ENCODE measurements around the gene TTC28. TPM values are rescaled to one million over a fixed set of nuclear protein-coding genes. Genes with fewer than 3 reads are reported as not detected.

The TTC28 gene
- total and polyA plus RNA-seq, 8 donors, result 2.2 to 18.6 (median 11.5) TPM

GRCh38 chr22:28379951-28380350 lies 299.7 kb downstream of the TTC28 start:
- FAIRE-seq (no peak), ATAC-seq (no peak), DNase-seq (no peak)
- no peaks in the 10 kb centered on the region for H3K9me3 ChIP-seq
- intact Hi-C loops (cut with DNase I), result no loop called here
- 73 to 83% methylated on average over 4 of the region's 4 CpGs for WGBS, 2 donors
- no peaks in the 10 kb centered on the region for H3K27me3 ChIP-seq
- TF ChIP-seq CTCF (IDR thresholded peaks at IDR 0.05), result no peak
- no peaks in the 10 kb centered on the region for H3K36me3 ChIP-seq
- no peak overlapping the region for H3K4me3 ChIP-seq
- H3K4me1 ChIP-seq, result peaks cover 0 to 10% (median 0%) of the 10 kb centered on the region in 3 donors
- no peak overlapping the region for H3K27ac ChIP-seq

DNA sequence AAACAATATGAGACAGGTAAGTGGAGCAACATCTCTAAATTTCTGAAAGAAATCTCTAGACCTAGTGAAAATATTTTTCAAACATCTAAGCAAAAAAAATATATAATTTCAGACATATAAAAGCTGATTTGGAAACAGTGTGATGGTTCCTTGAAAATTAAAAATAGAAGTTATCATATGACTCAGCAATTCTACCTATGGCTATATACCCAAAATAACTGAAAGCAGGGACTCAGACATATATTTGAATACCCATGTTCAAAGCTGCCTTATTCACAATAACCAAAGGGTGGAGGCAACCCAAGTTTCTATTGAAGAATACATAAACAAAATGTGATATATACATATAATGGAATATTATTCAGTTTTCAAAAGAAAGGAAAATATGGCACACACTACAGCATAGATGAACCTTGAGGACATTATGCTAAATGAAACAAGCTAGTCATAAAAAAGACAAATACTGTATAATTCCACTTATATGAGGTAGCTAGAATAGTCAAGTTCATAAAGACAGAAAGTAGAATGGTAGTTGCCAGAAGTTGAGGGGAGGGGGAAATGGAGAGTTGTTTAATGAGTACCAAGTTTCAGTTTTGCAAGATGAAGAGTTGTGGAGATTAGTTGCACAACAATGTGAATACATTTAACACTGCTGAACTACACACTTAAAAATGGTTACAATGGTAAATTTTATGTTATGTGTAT lies 300.4 kb downstream of the TTC28 start:
- Histone ChIP-seq H3K36me3 (no peaks in the 10 kb centered on the region), H3K27ac (no peak overlapping the region), H3K4me3 (no peak overlapping the region), H3K9me3 (no peaks in the 10 kb centered on the region), H3K27me3 (no peaks in the 10 kb centered on the region), H3K4me1 (peaks cover 0 to 10% (median 0%) of the 10 kb centered on the region in 3 donors)
- FAIRE-seq (no peak), DNase-seq (no peak), ATAC-seq (peak in 2 of 4 donors; percentile 26 to 44)
- intact Hi-C loops (cut with DNase I), result no loop called here
- TF ChIP-seq CTCF (IDR thresholded peaks at IDR 0.05), result no peak

DNA sequence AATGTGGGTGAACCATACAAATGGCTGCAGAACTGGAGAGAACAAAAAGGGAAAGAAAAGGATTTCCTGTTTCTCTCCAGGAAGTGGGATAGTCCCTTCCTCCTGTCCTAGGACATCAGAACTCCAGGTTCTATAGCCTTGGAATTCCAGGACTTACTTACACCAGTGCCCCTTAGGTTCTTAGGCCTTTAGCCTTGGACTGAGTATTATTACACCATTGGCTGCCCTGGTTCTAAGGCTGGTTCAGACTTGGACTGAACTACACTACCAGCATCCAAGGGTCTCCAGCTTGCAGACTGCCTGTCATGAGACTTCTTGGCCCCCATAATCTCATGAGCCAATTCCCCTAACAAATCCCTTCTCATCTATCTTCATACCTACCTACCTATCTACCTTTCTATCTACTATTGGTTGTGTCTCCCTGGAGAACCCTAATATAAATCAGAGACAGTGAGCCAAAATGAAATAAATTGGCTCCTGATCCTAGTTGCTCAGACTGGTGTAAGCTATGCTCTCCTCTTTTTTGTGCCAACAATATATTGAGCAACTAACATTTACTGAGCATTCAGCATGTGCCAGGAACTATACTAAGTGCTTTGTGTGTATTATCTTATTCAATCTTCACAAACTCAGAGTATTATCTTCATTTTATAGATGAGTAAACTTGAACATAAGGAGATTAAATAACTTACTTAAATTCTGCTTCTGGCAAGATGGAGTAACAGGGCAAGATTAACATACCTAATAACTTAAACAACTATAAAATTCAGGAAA lies 303.7 kb downstream of the TTC28 start:
- Histone ChIP-seq H3K9me3 (no peaks in the 10 kb centered on the region), H3K4me3 (no peak overlapping the region), H3K4me1 (peaks cover 0 to 17% (median 0%) of the 10 kb centered on the region in 3 donors), H3K27ac (no peak overlapping the region), H3K36me3 (no peaks in the 10 kb centered on the region), H3K27me3 (no peaks in the 10 kb centered on the region)
- no peak for TF ChIP-seq CTCF (IDR thresholded peaks at IDR 0.05)
- FAIRE-seq (no peak), ATAC-seq (peak in 3 of 4 donors; percentile 39 to 63 (median 53)), DNase-seq (no peak)
- intact Hi-C loops (cut with DNase I), result no loop called here

DNA sequence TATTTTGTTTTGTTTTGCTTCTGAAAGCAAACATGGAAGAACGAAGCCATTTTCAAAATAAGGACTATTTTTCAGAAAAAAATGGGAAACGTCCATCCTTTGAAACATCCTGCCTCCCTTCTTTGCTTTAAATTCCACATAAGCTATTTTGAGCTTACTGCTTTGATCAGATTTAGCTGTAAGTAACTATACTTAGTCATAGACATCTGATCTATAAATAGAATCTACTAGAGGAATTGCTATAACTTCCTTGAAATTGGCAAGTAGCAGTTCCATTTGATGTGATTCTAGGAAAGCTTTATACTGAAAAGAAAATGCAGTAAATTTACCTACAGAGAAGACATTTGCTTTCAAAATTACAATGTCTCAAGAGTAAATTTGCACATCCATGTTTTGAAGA lies 305.8 kb downstream of the TTC28 start:
- intact Hi-C loops (cut with DNase I), result no loop called here
- DNase-seq (no peak), FAIRE-seq (no peak), ATAC-seq (peak in 1 of 4 donors; percentile 33)
- no peaks in the 10 kb centered on the region for H3K36me3 ChIP-seq
- no peak overlapping the region for H3K27ac ChIP-seq
- no peak for TF ChIP-seq CTCF (IDR thresholded peaks at IDR 0.05)
- peaks cover 0 to 8% (median 0%) of the 10 kb centered on the region in 3 donors for H3K4me1 ChIP-seq
- 62 to 77% methylated on average over 2 of the region's 2 CpGs for WGBS, 2 donors
- no peaks in the 10 kb centered on the region for H3K9me3 ChIP-seq
- H3K4me3 ChIP-seq, result no peak overlapping the region
- H3K27me3 ChIP-seq, result no peaks in the 10 kb centered on the region

GRCh38 chr22:28369854-28370253 lies 309.8 kb downstream of the TTC28 start:
- intact Hi-C loops (cut with DNase I), result no loop called here
- DNase-seq, result no peak
- no peaks in the 10 kb centered on the region for H3K9me3 ChIP-seq
- no peak for TF ChIP-seq CTCF (IDR thresholded peaks at IDR 0.05)
- H3K4me1 ChIP-seq, result peaks cover 0 to 7% (median 0%) of the 10 kb centered on the region in 3 donors
- no peak for FAIRE-seq
- no peaks in the 10 kb centered on the region for H3K27me3 ChIP-seq
- H3K4me3 ChIP-seq, result no peak overlapping the region
- whole genome bisulfite sequencing, 2 donors, result 90 to 93% methylated on average over 2 of the region's 2 CpGs
- H3K36me3 ChIP-seq, result no peaks in the 10 kb centered on the region
- ATAC-seq, result no peak
- H3K27ac ChIP-seq, result no peak overlapping the region
